GM20000 (cell line): ENCODE measurements around the gene TPD52L2.

ENCODE experiments used
- DNase-seq: peaks from one replicate; pipeline ENCODE4 v3.0.0; 2012; ENCODE audit warnings: low spot score
- TF ChIP-seq, protein P1 (sequence below): IDR thresholded peaks from 2 replicates; pipeline ENCODE4 v1.5.1; 2012; ENCODE audit warnings: mild to moderate bottlenecking, control low read depth; ENCODE audit errors: extremely low read depth, missing control alignments

TPD52L2 gene

DNA sequence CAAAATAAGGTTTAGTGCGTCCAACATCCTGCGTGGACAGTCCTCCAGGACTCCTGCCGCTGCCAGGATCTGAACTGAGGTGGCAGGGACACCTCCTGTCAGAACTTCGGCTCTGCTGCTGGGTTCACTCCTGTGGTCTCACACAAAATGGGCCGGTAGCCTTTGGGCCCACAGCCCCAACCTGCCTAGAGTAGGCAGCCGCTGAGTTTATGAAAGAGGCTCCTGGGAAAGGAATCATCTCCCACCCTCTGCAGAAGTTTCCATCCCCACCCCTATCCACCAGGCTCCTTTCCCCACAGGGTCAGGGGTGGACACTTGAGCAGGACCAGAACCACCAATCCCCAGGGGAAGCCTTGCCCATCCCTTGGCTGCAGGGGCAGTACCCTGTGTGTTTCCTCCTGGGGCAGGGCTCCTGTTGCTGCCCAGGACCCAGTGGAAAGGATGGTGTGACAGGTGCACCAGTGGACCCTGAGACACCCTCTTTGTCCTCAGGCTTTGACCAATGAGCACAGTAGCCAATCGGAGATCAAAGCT is 5.8 kb upstream of the TPD52L2 start:
- TF ChIP-seq, protein P1, sequence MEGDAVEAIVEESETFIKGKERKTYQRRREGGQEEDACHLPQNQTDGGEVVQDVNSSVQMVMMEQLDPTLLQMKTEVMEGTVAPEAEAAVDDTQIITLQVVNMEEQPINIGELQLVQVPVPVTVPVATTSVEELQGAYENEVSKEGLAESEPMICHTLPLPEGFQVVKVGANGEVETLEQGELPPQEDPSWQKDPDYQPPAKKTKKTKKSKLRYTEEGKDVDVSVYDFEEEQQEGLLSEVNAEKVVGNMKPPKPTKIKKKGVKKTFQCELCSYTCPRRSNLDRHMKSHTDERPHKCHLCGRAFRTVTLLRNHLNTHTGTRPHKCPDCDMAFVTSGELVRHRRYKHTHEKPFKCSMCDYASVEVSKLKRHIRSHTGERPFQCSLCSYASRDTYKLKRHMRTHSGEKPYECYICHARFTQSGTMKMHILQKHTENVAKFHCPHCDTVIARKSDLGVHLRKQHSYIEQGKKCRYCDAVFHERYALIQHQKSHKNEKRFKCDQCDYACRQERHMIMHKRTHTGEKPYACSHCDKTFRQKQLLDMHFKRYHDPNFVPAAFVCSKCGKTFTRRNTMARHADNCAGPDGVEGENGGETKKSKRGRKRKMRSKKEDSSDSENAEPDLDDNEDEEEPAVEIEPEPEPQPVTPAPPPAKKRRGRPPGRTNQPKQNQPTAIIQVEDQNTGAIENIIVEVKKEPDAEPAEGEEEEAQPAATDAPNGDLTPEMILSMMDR: no peak
- DNase-seq: no peak

DNA sequence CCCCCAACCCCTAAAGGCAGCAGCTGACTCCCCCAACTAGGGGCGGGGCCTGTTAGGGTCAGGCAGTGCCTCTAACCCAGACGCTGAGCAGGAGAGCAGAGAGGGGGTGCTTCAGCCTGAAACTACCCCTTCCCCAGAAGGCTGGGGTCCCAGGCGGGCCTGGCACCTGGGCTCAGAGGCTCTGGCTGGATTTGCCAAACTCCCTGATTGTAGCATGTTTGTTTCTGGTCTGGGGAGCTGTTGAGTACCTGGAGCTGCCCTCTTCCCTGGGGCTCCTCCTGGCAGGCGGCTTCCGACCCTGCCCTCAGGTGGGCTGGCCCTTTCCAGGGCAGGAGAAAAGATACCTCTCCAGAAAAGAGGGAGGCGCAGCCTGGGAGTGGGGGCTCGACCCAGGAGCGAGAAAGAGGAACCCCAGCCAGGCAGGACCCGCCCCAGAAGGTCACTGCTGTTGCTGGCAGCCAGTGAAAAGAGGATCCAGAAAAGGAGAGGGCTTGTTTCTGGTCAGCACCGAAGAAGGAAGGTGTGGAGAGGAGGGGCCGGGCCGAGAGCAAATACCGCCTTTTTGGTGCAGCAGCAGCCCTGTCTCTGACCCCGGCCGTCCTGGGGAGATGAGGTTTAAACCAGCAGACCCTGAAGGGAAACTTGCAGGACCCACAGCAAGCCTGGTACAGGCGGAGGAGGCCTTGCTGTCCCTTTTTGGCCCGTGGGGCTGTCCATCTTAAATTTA is 4.6 kb upstream of the TPD52L2 start:
- TF ChIP-seq, protein P1: no peak
- DNase-seq: no peak

DNA sequence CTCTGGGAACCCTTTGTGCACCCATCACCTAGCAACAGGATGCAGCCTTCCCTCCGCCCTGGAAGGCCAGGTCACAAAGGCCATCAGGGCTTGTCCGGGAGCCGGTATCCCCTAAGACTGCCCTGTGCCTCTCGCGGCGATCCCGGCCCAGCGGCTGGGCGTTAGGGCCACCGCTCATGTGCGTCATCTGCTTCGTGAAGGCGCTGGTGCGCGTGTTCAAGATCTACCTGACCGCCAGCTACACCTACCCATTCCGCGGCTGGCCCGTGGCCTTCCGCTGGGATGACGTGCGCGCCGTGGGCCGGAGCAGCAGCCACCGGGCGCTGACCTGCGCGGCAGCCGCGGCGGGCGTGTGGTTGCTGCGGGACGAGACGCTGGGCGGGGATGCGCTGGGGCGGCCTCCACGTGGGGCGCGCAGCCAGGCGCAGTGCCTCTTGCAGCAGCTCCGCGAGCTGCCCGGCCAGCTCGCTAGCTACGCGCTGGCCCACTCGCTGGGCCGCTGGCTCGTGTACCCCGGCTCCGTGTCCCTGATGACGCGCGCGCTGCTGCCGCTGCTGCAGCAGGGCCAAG is 3.6 kb upstream of the TPD52L2 start, which contains the start of gene ABHD16B:
ABHD16B (plus strand) TSS at position 134 of the 570 bp plus-strand sequence; CDS start at position 177, 43 bp downstream.
- TF ChIP-seq, protein P1: no peak
- DNase-seq: no peak

DNA sequence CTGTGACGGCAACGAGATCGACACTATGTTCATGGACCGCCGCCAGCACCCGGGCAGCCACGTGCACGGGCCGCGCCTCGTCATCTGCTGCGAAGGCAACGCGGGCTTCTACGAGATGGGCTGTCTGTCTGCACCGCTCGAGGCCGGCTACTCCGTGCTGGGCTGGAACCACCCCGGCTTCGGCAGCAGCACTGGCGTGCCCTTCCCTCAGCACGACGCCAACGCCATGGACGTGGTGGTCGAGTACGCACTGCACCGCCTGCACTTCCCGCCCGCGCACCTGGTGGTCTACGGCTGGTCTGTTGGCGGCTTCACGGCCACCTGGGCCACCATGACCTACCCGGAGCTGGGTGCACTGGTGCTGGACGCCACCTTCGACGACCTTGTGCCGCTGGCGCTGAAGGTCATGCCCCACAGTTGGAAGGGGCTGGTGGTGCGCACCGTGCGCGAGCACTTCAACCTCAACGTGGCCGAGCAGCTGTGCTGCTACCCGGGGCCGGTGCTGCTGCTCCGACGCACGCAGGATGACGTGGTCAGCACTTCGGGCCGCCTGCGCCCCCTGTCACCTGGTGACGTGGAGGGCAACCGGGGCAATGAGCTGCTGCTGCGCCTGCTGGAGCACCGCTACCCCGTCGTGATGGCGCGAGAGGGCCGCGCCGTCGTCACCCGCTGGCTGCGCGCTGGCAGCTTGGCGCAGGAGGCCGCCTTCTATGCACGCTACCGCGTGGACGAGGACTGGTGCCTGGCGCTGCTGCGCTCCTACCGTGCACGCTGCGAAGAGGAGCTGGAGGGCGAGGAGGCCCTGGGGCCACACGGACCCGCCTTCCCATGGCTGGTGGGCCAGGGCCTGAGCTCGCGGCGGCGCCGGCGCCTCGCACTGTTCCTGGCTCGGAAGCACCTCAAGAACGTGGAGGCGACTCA is 2.8 kb upstream of the TPD52L2 start:
- TF ChIP-seq, protein P1: no peak

DNA sequence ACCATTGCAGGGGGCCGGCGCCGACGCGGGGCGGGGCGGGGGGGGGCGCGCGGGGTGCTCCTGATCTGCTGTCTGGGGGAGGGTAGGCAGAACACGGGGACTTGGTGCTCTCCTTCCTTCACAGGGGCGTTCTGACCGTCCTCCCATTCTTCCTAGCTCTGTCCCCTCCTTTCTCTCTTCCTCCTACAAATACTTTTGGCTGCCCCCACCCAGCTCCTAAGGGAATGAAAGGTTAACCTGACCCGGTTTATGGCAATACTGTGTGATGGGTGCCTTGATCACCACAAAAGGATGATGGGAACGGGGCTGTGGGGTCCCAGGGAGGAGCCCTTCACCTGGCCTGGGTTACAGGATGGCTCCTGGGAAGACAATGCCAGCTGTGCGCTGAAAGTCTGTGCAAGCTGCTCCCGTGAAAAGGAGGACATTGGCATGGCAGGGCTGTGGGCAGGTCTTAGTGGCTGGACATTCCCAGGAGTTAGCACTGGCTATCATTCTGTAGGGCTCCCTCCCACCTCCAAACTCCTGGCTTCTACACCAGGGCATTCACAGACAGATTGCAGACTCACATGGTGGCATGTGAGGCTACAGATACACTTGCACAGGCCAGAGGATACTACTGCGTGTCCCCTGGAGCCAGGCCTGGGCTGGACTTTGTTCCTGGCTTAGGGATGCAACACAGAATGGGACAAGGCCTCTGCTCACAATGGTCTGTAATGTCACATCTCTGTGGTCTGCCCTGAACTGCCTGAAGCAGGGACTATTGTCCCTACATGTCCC is 1.9 kb upstream of the TPD52L2 start:
- no peak for DNase-seq
- TF ChIP-seq, protein P1: no peak

More for the DNA sequence above, 2.8 kb upstream of the TPD52L2 start:
- DNase-seq: no peak

DNA sequence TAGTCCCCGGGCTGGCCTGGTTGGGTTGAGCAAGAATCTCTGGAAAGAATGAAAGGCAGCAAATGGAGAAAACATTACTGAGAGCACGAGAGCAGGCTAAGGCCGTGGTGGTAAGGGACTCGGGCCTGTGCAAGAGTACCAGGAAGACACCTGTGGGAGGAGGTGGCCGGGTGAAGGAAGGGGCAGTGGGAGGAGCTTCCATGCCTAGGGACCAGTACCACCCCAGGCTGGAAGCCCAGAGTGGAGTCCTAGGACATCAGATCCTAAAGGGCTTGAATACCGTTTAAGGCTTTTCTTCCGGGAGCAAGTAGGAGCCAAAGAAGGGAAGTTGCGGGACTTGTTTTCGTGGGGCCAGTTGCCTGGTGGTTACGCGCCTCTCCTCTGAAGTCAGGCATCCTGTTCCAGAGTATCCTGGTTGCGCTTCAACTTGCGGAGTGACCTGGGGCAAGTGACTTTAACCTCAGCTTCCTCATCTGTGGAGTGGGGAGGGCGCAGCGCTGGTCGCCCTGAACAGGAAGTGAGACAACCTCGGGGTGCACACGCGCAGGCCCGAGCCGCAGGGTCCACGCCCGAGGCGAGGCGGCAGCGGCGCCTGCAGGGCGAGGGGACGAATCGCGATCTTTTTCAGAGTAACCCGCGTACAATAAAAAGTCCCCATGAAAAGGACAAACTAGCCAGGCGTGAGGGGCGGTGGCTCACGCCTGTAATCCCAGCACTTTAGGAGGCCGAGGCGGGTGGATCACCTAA is 1.1 kb upstream of the TPD52L2 start:
- peak; percentile 97 for DNase-seq
- TF ChIP-seq, protein P1: peak; percentile 90
